DMS 273 treated with DMSO at 0.1 percent for 48 hours (cell line): ENCODE results near the gene MEAF6.
A peak's percentile ranks its signal among the peaks of the same experiment; 100 is the strongest.

Experiments used
- DNase-seq: peaks from one replicate; lab custom pipeline; 2025; lab: John Stamatoyannopoulos, UW

MEAF6 gene

GRCh38 chr1:37484325-37485051, 30.1 kb downstream of the MEAF6 start:
- DNase-seq, result no peak

DNA sequence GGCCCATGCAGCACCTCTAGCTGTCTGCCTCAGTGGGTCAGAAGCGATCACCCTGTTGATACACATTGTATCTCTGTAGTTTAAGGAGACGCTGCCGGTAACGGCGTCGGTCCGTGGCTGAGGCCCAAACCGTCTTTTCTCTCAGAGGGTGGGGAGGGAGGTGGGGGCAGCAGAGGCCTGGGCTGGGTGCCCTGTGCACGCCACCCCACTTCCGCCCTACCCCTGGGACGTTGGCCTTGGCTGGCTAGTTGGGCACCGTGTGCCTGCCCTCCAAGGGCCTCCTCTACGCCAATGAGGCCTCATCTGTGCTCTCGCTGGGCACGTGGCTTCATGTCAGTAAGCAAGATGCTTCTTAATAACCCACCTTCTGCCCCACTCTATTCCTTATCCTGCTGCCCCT, 30.8 kb downstream of the MEAF6 start:
- DNase-seq, result no peak

- no peak for DNase-seq
Observed at GRCh38 chr1:37482796-37483744, 31.5 kb downstream of the MEAF6 start.

GRCh38 chr1:37482004-37482785, 32.4 kb downstream of the MEAF6 start:
- DNase-seq, result no peak

DNA sequence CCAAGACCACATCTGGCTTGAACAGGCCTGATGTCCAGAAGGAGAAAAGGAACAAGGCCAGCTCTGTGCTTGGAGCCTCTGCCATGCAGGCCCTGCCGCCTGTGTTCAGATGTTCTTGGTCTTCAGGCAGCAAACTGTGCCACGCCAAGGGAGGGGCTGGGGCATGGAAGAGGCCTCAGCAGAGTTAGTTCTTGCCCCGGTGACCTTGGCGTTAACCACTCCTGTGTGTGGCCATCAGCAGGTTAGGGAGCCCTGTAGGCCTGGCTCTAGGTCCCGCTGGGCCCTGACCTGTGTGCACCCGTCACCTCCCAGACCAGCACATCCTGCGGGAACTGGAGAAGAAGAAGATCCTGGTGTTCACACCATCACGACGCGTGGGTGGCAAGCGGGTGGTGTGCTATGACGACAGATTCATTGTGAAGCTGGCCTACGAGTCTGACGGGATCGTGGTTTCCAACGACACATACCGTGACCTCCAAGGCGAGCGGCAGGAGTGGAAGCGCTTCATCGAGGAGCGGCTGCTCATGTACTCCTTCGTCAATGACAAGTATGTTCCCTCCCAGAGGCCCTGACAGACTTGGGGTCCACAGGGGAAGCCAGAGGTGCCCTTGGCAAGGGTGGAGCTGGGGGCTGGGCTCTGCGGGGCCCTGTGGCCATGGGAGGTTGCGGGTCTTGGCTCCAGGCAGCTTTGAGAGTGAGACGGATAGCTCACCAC, 33.1 kb downstream of the MEAF6 start:
- no peak for DNase-seq

DNA sequence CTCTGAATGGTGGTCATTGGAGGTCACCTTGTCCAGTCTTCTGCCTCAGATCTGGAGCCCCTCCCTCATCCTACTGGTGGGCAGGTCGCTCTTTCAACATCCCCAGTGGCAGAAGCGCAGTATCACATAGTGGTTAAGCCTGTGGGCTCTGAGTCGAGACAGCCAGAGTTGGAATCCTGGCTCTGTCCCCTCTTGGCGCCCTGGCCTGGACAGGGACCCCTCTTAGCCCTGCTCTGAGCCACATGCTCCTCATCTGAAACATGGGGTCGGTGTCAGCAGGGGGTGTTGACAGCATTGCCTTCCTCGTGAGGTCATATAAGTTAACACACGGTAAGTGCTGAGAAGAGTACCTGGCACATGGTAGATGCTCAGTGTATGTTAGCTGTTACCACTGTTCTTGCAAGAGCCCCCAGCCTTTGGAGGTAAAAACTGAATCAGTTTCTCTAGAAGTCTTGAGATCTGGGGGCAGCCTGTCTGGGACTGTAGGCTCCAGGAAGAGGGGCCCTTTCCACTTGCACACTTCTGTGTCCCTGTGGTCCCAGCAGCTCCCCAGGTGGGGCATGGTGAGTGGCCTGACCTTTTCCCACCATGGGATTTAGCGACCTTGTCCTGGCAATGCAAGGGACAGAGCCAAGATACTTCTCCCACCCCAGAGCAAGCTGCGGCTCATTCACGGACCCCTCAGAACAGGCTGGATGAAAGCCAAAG, 33.8 kb downstream of the MEAF6 start:
- no peak for DNase-seq

GRCh38 chr1:37480125-37480466, 34.5 kb downstream of the MEAF6 start:
- DNase-seq, result no peak

GRCh38 chr1:37479255-37480124, 35.1 kb downstream of the MEAF6 start:
- peak; percentile 27 for DNase-seq

DNA sequence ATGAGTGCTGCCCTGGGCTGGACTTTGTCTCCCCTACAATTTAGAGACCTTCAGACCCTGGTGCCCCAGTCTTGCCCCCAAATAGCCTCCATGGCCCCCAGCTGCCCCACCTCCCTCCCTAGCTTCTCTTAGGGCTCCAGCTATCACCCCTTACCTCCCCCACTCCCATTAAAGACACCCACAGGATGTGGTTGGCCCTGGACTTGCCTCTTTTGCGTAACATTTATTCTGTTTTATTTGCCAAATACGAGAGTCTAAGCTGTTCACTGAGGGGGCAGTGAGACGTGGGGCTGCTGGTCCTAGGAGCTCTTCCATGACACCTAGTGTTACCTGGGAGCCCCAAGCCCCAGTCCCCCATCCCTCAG, 35.7 kb downstream of the MEAF6 start:
- no peak for DNase-seq

DNA sequence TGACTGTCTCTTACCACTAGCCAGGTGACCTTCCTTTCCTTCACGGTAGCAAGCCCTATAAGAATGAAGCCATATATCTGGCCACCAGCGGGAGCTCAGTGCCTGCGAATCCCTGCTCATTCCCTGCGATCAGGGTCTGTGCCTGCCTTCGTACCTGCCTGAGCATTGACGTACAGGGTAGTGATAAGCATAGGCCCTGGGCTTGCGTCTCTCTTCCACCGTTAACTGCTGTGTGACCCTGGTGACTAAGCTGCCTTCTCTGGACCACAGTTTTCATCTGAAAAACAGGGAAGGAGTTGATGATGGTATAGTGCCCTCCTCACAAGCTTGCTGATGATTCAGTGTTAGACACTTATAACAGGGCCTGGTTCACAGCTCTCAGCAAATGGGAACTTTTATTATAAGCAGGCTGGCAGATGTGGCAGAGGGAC, 36.1 kb downstream of the MEAF6 start:
- no peak for DNase-seq

GRCh38 chr1:37477946-37478345, 36.6 kb downstream of the MEAF6 start:
- no peak for DNase-seq

DNA sequence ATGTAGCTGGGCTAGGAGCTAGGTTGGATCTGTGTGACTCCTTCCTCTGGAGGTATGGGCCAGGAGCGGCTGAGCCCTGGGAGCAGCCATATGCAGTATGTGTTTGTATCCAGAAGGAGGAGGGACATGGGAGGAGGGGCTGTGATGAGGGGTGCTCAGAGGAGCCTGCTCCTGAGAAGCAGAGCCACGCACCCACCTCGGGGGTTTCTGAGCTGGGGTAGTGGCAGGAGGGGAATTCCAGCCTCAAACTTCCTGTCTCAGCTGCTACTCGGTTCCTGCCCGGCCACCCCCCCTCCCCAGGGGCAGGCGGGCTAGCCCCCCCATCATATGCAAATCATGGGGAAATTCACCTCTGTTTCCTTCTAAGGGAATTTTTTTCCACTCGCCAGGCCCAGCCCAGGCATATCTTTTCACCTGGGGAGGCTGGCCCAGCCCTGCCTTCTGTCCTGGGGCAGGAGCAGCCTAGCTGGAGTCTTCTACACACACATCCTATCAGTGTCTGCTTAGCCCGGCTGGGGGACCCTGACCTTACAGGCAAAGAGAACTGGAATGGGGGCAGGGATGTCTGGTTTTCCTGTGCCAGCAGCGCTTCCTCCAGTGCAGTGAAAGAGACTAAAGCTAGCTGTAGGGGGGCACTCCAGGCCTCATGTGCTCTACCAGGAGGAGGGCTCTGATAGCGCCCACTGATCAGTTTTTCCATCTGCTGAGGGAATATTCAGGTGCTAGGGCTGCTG, 37.2 kb downstream of the MEAF6 start:
- DNase-seq, result no peak

DNA sequence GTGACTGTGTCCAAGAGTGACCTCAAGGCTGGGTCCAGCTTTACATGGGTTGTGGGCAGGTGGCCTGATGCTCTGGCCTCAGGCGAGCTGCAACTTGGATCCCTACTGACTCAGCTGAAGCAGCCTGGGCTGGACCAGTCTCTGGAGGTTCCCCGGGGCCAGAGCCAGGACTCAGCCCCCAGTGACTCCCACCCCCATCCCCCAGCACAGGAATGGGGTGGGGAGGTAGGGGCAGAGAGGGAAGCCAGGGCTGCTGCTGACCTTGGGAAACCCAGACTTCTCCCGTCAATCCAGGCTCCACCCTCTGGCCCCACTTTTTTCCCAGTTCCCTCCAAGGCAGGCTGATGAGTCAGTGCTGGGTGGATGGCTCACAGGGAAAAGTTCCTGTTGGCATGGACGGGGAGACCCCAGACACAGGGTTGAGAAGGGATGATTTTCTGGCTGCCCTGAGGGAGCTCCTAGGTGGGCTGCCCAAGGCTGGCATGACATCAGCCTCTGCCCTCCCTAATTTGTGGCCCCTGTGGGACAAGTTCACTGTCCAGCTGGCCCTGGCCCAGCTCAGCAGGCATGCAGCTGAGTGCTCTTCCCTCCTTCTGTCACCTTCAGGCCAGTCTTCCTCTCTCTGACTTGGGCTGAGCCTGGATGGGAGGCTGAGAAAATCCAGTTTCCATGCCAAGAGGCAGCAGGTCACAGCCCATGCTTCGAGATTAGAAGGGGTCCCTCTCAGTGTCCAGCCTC, 37.9 kb downstream of the MEAF6 start:
- peak; percentile 53 for DNase-seq

DNA sequence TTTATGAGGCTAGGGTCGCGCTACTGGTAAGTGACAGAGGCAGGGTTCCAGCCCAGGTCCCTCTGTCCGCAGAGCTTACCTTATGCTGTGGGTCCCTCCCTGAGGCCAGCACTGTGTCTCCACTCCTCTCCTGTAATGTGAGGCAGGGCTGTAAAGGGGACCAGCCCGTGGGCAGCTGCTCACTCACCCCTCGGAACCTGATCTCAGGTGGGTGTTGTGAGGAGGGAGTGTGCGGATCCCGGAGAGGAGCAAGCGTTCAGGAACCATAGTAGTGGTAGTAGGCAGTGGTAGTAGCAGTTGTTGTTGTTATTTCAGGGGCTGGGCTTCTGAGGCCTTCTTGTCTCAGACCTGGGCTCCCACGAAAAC, 38.5 kb downstream of the MEAF6 start:
- DNase-seq, result no peak

GRCh38 chr1:37475380-37476086, 39.0 kb downstream of the MEAF6 start:
- DNase-seq, result no peak

DNA sequence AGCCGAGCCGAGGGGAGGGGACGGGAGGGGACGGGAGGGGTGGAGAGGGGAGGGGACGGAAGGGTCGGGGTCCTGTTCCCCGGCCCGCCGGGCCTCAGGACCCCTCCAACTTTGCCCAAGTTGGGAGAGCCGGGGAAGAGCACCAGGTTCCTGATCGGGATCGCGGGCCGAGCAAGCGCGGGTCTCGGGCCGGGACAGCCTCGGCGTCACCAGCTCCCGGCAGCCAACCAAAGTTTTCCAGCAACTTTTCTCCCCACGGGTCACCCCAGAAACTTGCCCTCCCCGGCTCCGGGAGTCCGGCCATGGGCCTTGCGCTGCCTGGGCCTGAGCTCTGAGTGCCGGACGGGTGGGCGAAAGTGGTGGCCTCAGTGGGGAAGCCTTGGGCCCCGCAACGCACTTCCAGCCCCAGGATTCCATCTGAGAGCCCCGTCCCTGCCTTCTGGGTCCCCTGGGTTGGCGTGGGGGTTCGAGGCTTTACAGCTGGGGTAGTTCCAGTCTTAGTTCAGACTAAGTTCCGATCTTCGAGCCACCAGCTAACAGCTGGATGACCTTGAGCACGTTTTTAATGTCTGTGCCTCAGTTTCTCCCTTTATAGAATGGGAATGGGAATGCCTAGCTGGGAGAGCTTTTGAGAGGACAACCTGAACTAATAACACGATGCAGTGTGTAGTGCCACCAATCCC, 39.7 kb downstream of the MEAF6 start:
- no peak for DNase-seq

GRCh38 chr1:37474046-37474696, 40.4 kb downstream of the MEAF6 start, which contains the start of gene ZC3H12A:
Gene ZC3H12A (plus strand): TSS chr1:37474580. CDS start chr1:37475497, 917 bp downstream.
- DNase-seq, result peak; percentile 38
